Erythroblast (primary cell): Measurements from ENCODE around the gene FYB1.

ENCODE experiments used
- DNase-seq, 2 experiments: peaks; one replicate each; lab custom pipeline; 2025; lab: John Stamatoyannopoulos, UW
- GATA1 ChIP-seq: IDR thresholded peaks from 2 replicates; pipeline ENCODE4 v1.6.1; 2011; ENCODE audit warnings: low read depth, mild to moderate bottlenecking, control low read depth, low read length, moderate library complexity
- POLR2A ChIP-seq: IDR thresholded peaks from 2 replicates; pipeline ENCODE4 v1.6.1; 2011; ENCODE audit warnings: mild to moderate bottlenecking, low read length

FYB1 gene

GRCh38 chr5:39092581-39093351 lies 126.6 kb downstream of the FYB1 start:
- TF ChIP-seq POLR2A (no peak), GATA1 (no peak)
- DNase-seq = no peak

GRCh38 chr5:39091940-39092580 lies 127.3 kb downstream of the FYB1 start:
- DNase-seq = no peak
- TF ChIP-seq POLR2A = no peak
- TF ChIP-seq GATA1 = no peak

GRCh38 chr5:39083968-39084367 lies 135.4 kb downstream of the FYB1 start:
- no peak for DNase-seq
- TF ChIP-seq POLR2A = no peak
- TF ChIP-seq GATA1 = no peak

- no peak for DNase-seq
- no peak for TF ChIP-seq POLR2A
- no peak for TF ChIP-seq GATA1
These were observed 136.4 kb downstream of the FYB1 start for GRCh38 chr5:39082995-39083394.

- no peak for TF ChIP-seq POLR2A
- TF ChIP-seq GATA1 = no peak
- DNase-seq = peak; percentile 83 to 85
These were observed 138.7 kb downstream of the FYB1 start for GRCh38 chr5:39080597-39081204.

- TF ChIP-seq POLR2A (no peak), GATA1 (no peak)
- DNase-seq = no peak
These were observed 139.2 kb downstream of the FYB1 start for GRCh38 chr5:39080168-39080567.

- no peak for TF ChIP-seq GATA1
- TF ChIP-seq POLR2A = no peak
- no peak for DNase-seq
These were observed 140.2 kb downstream of the FYB1 start for GRCh38 chr5:39079147-39079546.

GRCh38 chr5:39076757-39077728 lies 142.3 kb downstream of the FYB1 start:
- peak; percentile 36 to 48 for DNase-seq
- TF ChIP-seq GATA1 (no peak), POLR2A (no peak)

- DNase-seq = no peak
- TF ChIP-seq POLR2A (no peak), GATA1 (no peak)
These were observed 143.1 kb downstream of the FYB1 start for GRCh38 chr5:39076101-39076756.

- no peak for TF ChIP-seq GATA1
- TF ChIP-seq POLR2A = peak; percentile 71
- DNase-seq = peak; percentile 89 to 95
These were observed 145.1 kb downstream of the FYB1 start, which contains the start of gene RICTOR for GRCh38 chr5:39074017-39074814. RICTOR (minus strand) TSS chr5:39074399; CDS start chr5:39074377, 22 bp downstream.

GRCh38 chr5:39073767-39074016 lies 145.7 kb downstream of the FYB1 start:
- TF ChIP-seq GATA1 (no peak), POLR2A (no peak)

GRCh38 chr5:39072925-39073766 lies 146.2 kb downstream of the FYB1 start:
- TF ChIP-seq GATA1 = no peak
- no peak for TF ChIP-seq POLR2A
- DNase-seq = peak; percentile 69 to 84

More at GRCh38 chr5:39073767-39074016, 145.7 kb downstream of the FYB1 start:
- no peak for DNase-seq
